Measurements from ENCODE around the gene PARD3B.

DNA sequence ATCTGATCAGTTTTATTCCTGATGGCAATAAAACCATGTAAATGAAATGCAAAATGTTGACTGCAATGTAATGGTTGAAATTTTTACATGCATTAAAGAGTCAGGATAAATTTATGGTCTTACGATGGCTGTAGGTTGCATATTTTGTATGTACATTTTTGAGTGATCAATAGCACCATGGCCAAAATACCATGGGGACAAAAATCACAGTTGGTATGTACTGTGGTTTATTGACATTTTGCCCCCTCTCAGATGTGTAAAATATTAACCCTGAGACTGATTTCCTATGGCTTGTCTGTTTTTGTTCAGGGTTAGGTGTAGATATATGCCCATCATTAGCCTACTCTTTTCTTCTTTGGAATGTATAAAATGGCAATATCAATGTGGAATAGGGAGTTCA, 138.1 kb downstream of the PARD3B start:
- TF ChIP-seq TARDBP (IDR thresholded peaks at IDR 0.05) = no peak
- TF ChIP-seq ELF4 (IDR thresholded peaks at IDR 0.05) = no peak
- TF ChIP-seq BHLHE40 (IDR thresholded peaks at IDR 0.05; ENCODE audit: borderline replicate concordance) = no peak
- no peak for TF ChIP-seq ZNF384 (IDR thresholded peaks at IDR 0.05)
- no peak for TF ChIP-seq LEF1 (IDR thresholded peaks at IDR 0.05; ENCODE audit: borderline replicate concordance)
- TF ChIP-seq SUZ12 (IDR thresholded peaks at IDR 0.05) = no peak
- TF ChIP-seq HDGF (IDR thresholded peaks at IDR 0.05; ENCODE audit: borderline replicate concordance) = no peak
- TF ChIP-seq FOXA1 (IDR thresholded peaks at IDR 0.05) = no peak
- TF ChIP-seq ARNT (IDR thresholded peaks at IDR 0.05) = no peak
- no peak for TF ChIP-seq NFRKB (IDR thresholded peaks at IDR 0.05)
- TF ChIP-seq, protein P1, sequence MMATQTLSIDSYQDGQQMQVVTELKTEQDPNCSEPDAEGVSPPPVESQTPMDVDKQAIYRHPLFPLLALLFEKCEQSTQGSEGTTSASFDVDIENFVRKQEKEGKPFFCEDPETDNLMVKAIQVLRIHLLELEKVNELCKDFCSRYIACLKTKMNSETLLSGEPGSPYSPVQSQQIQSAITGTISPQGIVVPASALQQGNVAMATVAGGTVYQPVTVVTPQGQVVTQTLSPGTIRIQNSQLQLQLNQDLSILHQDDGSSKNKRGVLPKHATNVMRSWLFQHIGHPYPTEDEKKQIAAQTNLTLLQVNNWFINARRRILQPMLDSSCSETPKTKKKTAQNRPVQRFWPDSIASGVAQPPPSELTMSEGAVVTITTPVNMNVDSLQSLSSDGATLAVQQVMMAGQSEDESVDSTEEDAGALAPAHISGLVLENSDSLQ (IDR thresholded peaks at IDR 0.05) = no peak
- TF ChIP-seq FOXK2 (IDR thresholded peaks at IDR 0.05) = no peak
- TF ChIP-seq FOXM1 (IDR thresholded peaks at IDR 0.05; ENCODE audit: borderline replicate concordance) = no peak
